Stimulated activated naive B cell treated with anti-CD40 and anti-IgM and Interleukin-4, amounts not matched to agents 10 μg/mL and 1 μg/mL and 100 μg/mL, for 72 hours (primary cell): ENCODE measurements around the gene WDR1.

Experiments
- ATAC-seq, 2 donors: fragments of 150-1000 bp; cut with Tn5 transposase; replicated peaks; 2 replicates each; pipeline ENCODE4 v1.10.0; 2021; ENCODE audit warnings: moderate library complexity in 1 of 2
- DNase-seq: peaks from one replicate; pipeline ENCODE4 v3.0.0; 2021
- H3K27ac Mint-ChIP-seq: one replicate; pipeline ENCODE4 v1.8.0; 2022; ENCODE audit warnings: mild to moderate bottlenecking, mixed read lengths
- H3K27me3 Mint-ChIP-seq, 2 donors: one replicate each; pipeline ENCODE4 v1.8.0; 2022; ENCODE audit warnings: mixed read lengths in 2 of 2
- H3K36me3 Mint-ChIP-seq, 2 donors: one replicate each; pipeline ENCODE4 v1.8.0; 2022; ENCODE audit warnings: mixed read lengths in 2 of 2, mild to moderate bottlenecking in 1 of 2
- H3K4me1 Mint-ChIP-seq, 2 donors: one replicate each; pipeline ENCODE4 v1.8.0; 2022; ENCODE audit warnings: mixed read lengths in 2 of 2, mild to moderate bottlenecking in 1 of 2
- H3K4me3 Mint-ChIP-seq, 2 donors: one replicate each; pipeline ENCODE4 v1.8.0; 2022; ENCODE audit warnings: mild to moderate bottlenecking in 2 of 2, mixed read lengths in 2 of 2, moderate library complexity in 1 of 2
- H3K9me3 Mint-ChIP-seq, 2 donors: one replicate each; pipeline ENCODE4 v1.8.0; 2022; ENCODE audit warnings: mixed read lengths in 2 of 2, mild to moderate bottlenecking in 1 of 2

Gene WDR1

DNA sequence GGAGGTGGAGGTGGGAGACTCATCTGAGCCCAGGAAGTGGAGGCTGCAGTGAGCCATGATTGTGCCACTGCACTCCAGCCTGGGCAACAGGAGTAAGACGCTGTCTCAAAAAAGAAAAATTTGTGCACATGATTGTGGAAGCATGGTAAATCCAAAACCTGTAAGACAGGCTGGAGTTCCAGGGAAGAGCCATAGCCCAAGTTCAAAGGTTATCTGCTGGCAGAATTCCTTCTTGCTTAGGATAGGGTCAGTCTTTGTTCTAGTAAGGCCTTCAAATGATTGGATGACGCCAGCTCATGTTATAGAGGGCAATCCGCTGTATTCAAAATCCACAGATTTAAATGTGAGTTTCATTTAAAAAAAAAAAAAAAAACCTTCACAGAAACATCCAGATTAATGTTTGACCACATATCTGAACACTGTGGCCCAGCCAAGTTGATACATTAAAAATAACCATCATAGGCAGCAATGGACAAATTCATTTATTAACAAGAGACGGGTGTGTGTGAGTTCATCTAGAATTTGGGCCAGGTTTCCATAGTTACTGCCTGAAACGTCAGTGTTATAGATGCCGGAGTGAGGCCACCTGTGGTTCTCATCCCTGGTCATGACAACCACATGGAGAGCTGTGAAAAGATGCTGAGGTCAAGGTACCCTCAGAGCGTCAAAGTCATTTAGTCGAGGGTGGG lies 60.1 kb downstream of the WDR1 start:
- Mint-ChIP-seq H3K4me1 (peaks cover 2 to 6% of the 10 kb centered on the region in 2 donors), H3K4me3 (no peak overlapping the region), H3K27me3 (peaks cover 0 to 8% of the 10 kb centered on the region in 2 donors), H3K9me3 (peaks cover 0 to 2% of the 10 kb centered on the region in 2 donors), H3K36me3 (peaks cover 10 to 28% of the 10 kb centered on the region in 2 donors), H3K27ac (no peak overlapping the region)
- ATAC-seq = no peak
- no peak for DNase-seq

DNA sequence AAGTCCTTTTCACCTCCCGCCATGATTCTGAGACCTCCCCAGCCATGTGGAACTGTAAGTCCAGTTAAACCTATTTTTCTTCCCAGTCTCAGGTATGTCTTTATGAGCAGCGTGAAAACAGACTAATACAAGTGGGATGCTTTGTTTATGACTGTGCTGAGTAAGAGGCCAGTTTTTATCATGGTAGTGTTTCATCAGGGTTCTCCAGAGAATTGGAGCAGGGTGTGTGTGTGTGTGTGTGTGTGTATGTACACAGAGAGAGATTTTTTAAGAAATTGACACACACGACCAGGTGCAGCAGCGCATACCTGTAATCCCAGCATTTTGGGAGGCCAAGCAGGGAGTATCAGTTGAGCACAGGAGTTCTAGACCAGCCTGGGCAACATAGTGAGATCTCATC lies 60.7 kb downstream of the WDR1 start:
- Mint-ChIP-seq H3K9me3 (peaks cover 0 to 2% of the 10 kb centered on the region in 2 donors), H3K27me3 (peaks cover 0 to 8% of the 10 kb centered on the region in 2 donors), H3K27ac (no peak overlapping the region), H3K4me1 (peaks cover 2% of the 10 kb centered on the region in 2 donors), H3K4me3 (no peak overlapping the region), H3K36me3 (peaks cover 11 to 24% of the 10 kb centered on the region in 2 donors)
- ATAC-seq (no peak), DNase-seq (no peak)

- H3K36me3 Mint-ChIP-seq = peaks cover 12 to 24% of the 10 kb centered on the region in 2 donors
- no peak overlapping the region for H3K27ac Mint-ChIP-seq
- no peak for DNase-seq
These were observed 62.0 kb downstream of the WDR1 start for GRCh38 chr4:10054571-10055041.

DNA sequence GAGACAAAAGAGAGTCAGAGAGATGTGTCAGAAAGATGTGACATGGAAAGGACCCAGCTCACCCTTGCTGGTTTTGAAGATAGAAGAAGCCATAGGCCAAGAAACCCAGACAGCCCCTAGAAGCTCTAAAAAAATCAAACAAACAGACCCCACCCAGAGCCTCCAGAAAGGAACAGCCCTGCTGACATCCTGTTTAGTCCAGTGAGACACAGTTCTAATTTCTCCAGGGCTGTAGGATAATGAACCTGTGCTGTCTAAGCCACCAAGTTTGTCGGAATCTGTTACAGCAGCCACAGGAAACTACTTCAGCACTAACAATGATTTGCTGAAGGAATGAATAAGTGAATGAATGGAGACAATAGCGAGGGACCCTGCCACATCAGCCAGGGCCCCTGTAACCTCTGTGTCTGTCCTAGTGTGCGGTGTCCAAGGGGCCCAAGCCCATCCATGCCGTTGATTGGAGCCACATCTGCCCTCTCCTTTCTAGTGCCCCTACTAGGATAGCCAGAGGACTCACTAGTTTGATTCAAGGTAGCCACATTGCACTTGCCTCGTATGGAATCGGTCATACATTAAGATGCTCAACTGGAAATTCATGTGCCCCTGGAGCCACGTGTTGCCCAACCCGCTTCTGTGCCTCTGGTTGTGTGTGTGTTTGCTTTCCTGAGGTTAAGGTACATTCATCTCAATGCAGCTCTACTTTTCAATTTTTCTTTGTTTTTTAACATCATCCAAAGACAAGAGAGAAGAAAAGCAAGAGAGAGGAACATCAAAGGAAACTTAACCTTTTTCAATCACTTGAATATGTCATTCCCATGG lies 62.8 kb downstream of the WDR1 start:
- no peak overlapping the region for H3K27ac Mint-ChIP-seq
- H3K4me1 Mint-ChIP-seq = peaks cover 0 to 2% of the 10 kb centered on the region in 2 donors
- peaks cover 14 to 21% of the 10 kb centered on the region in 2 donors for H3K36me3 Mint-ChIP-seq
- DNase-seq (no peak), ATAC-seq (no peak)
- H3K4me3 Mint-ChIP-seq = no peak overlapping the region
- peaks cover 5 to 19% of the 10 kb centered on the region in 2 donors for H3K27me3 Mint-ChIP-seq
- peaks cover 0 to 2% of the 10 kb centered on the region in 2 donors for H3K9me3 Mint-ChIP-seq

More at GRCh38 chr4:10054571-10055041, 62.0 kb downstream of the WDR1 start:
- no peak overlapping the region for H3K4me3 Mint-ChIP-seq
- H3K27me3 Mint-ChIP-seq = peaks cover 0 to 15% of the 10 kb centered on the region in 2 donors
- ATAC-seq = no peak
- H3K4me1 Mint-ChIP-seq = peaks cover 0 to 2% of the 10 kb centered on the region in 2 donors
- peaks cover 0 to 2% of the 10 kb centered on the region in 2 donors for H3K9me3 Mint-ChIP-seq

DNA sequence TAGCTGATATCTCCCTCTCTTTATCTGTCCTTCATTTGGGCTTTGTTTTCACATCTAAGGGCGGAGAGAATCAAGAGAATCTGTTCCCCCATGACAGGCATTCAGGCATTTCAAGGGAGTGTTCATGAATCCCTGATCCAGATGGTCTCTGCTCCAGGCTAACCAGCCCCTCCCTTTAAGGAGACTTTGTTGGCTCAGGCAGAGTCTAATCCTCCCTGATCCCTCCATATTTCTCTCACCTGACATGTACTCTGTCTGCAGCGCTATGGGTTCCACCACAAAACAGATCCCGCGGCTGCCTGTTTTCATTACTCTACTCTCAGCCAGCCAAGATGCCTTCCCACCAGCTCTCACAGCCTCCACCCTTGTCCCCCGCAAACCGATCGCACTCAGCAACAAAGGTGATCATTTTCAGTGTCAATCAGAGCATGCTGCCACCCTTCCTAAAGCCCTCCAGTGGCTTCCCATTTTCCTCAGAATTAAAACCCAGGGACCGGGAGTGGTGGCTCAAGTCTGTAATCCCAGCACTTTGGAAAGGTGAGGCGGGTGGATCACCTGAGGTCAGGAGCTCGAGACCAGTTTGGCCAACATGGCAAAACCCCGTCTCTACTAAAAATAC lies 65.0 kb downstream of the WDR1 start:
- ATAC-seq (no peak), DNase-seq (no peak)
- H3K27ac Mint-ChIP-seq = no peak overlapping the region
- H3K9me3 Mint-ChIP-seq = peaks cover 0 to 2% of the 10 kb centered on the region in 2 donors
- H3K27me3 Mint-ChIP-seq = peaks cover 5 to 19% of the 10 kb centered on the region in 2 donors
- H3K4me1 Mint-ChIP-seq = peaks cover 0 to 2% of the 10 kb centered on the region in 2 donors
- no peak overlapping the region for H3K4me3 Mint-ChIP-seq
- H3K36me3 Mint-ChIP-seq = peaks cover 10 to 15% of the 10 kb centered on the region in 2 donors

DNA sequence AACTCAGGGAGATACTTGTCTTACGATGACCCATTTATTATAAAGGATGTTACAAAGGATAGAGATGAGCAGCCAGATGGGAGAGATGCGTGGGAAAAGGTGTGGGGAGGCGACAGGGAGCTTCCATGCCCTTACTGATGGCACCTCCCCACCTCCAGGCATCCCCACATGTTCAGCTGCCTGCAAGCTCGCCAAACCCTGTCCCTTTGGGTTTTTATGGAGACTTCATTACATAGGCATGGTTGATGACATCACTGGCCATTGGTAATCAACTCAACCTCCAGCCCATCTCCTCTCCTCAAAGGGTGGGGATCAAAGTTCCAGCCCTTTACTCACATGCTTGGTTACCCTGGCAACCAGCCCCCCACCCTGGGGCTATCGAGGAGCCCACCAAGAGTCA lies 65.9 kb downstream of the WDR1 start:
- no peak overlapping the region for H3K4me3 Mint-ChIP-seq
- peaks cover 0 to 2% of the 10 kb centered on the region in 2 donors for H3K4me1 Mint-ChIP-seq
- H3K27ac Mint-ChIP-seq = no peak overlapping the region
- peaks cover 0 to 2% of the 10 kb centered on the region in 2 donors for H3K9me3 Mint-ChIP-seq
- H3K36me3 Mint-ChIP-seq = peaks cover 10 to 11% of the 10 kb centered on the region in 2 donors
- peaks cover 5 to 19% of the 10 kb centered on the region in 2 donors for H3K27me3 Mint-ChIP-seq
- ATAC-seq = no peak
- DNase-seq = no peak

- H3K9me3 Mint-ChIP-seq = peaks cover 0 to 2% of the 10 kb centered on the region in 2 donors
- H3K27me3 Mint-ChIP-seq = peaks cover 5 to 19% of the 10 kb centered on the region in 2 donors
- no peak overlapping the region for H3K27ac Mint-ChIP-seq
- ATAC-seq = no peak
- H3K36me3 Mint-ChIP-seq = peaks cover 8 to 10% of the 10 kb centered on the region in 2 donors
- peaks cover 0 to 1% of the 10 kb centered on the region in 2 donors for H3K4me1 Mint-ChIP-seq
- no peak overlapping the region for H3K4me3 Mint-ChIP-seq
- no peak for DNase-seq
These were observed 66.3 kb downstream of the WDR1 start for GRCh38 chr4:10050261-10050661.

DNA sequence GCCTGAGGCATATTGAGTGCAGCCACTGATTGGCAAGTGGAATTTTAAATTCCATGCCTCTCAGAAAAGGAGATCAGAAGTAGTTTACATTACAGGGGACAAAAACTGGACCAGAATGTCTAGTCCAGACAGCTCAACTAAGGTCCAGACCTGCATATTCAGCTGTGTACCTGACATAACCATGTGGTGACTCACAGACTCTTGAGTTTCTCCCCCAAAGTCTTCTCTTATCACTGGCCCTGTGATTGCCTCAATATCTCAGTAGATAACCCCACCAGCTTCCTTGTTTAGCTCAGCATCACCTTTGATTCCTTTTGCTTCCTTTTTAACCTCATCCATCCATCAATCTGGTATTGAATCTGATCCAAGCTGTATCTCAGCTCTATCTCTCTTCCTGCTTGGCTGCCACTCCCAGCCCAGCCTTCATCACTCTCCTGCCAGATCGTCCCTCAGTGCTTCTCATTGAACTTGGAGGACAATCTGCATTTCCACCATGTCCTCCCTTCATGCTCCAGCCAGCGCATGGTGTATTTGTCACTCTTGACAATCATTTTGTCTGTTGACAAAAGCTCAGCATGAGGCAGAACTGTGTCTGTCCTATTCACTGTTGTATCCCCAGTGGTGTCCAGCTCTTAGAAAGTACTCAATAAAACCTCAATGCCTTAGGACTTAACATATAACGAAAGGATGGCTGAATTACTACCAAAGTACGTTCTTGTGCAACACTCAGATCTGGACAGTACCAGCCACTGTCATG lies 67.5 kb downstream of the WDR1 start:
- Mint-ChIP-seq H3K36me3 (peaks cover 8 to 10% of the 10 kb centered on the region in 2 donors), H3K9me3 (peaks cover 0 to 2% of the 10 kb centered on the region in 2 donors), H3K27ac (no peak overlapping the region), H3K4me1 (peaks cover 3 to 10% of the 10 kb centered on the region in 2 donors), H3K27me3 (peaks cover 5 to 19% of the 10 kb centered on the region in 2 donors), H3K4me3 (no peak overlapping the region)
- no peak for ATAC-seq
- no peak for DNase-seq

DNA sequence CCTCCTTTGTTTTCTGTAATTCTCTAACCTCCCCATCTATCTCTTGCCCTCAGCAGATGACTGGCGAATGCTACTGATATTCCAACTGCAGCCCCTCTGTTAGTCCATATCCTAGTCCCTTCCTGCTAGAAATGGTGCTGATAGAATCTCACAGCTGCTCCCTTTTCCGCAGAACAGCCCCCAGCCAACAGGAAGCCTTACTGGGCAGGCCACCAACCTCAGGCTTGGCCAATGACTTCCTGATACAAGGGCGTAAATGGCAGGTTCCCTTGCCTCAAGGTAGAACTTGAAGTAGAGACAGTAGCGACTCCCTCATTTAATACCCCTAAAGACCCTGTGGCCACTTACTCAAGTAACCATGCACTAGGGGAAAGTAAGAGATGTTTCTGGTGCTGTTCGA lies 68.6 kb downstream of the WDR1 start:
- peaks cover 3 to 14% of the 10 kb centered on the region in 2 donors for H3K4me1 Mint-ChIP-seq
- peaks cover under 1 to 2% of the 10 kb centered on the region in 2 donors for H3K9me3 Mint-ChIP-seq
- DNase-seq (no peak), ATAC-seq (no peak)
- no peak overlapping the region for H3K4me3 Mint-ChIP-seq
- peaks cover 8 to 10% of the 10 kb centered on the region in 2 donors for H3K36me3 Mint-ChIP-seq
- no peak overlapping the region for H3K27ac Mint-ChIP-seq
- peaks cover 5 to 19% of the 10 kb centered on the region in 2 donors for H3K27me3 Mint-ChIP-seq

DNA sequence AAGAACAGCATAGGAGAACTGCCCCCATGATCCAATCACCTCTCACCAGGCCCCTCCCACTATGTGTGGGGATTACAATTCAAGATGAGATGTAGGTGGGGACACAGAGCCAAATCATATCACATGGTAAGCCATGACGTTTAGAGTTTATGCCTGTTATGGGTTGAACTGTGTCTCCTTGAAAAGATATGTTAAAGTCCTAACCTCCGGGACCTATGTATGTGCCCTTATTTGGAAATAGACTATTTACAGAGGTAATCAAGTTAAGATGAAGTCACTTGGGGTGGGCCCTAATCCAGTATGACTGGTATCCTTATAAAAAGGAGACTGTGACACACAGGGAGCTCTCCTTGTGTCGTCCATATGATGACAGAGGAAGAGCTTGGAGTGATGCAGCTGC lies 70.1 kb downstream of the WDR1 start:
- Mint-ChIP-seq H3K36me3 (peaks cover 12 to 13% of the 10 kb centered on the region in 2 donors), H3K27me3 (peaks cover 5 to 10% of the 10 kb centered on the region in 2 donors), H3K4me1 (peaks cover 3 to 14% of the 10 kb centered on the region in 2 donors), H3K4me3 (no peak overlapping the region), H3K27ac (no peak overlapping the region), H3K9me3 (peaks cover 7 to 8% of the 10 kb centered on the region in 2 donors)
- no peak for ATAC-seq
- DNase-seq = no peak

- H3K9me3 Mint-ChIP-seq = peaks cover 7 to 8% of the 10 kb centered on the region in 2 donors
- peaks cover 5 to 10% of the 10 kb centered on the region in 2 donors for H3K27me3 Mint-ChIP-seq
These were observed 71.1 kb downstream of the WDR1 start for GRCh38 chr4:10045481-10045880.

DNA sequence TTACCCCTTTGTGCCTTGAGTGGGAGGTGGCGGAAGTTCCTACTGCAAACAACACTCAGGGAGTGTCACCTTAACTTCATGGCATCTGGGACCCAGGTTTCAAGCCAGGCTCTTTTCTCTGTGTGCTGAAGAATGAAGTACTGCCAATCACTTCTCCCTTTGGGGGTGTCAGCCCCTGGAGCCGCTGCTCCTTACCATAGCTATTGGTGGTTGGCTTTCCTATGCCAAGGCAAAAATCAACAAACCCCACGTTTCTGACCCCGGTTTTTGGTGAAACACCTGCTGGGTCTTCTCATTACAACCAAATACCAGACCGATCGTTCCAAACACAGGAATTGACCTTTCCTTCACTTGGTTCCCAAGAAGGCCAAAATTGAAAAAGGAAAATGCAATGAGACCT lies 75.6 kb downstream of the WDR1 start:
- peaks cover 7 to 8% of the 10 kb centered on the region in 2 donors for H3K9me3 Mint-ChIP-seq
- no peaks in the 10 kb centered on the region for H3K27me3 Mint-ChIP-seq
- H3K27ac Mint-ChIP-seq = no peak overlapping the region
- DNase-seq (no peak), ATAC-seq (no peak)
- no peak overlapping the region for H3K4me3 Mint-ChIP-seq
- H3K4me1 Mint-ChIP-seq = peaks cover 3 to 14% of the 10 kb centered on the region in 2 donors
- H3K36me3 Mint-ChIP-seq = peaks cover 7 to 17% of the 10 kb centered on the region in 2 donors

More at GRCh38 chr4:10045481-10045880, 71.1 kb downstream of the WDR1 start:
- DNase-seq = no peak
- Mint-ChIP-seq H3K4me1 (peaks cover 3 to 14% of the 10 kb centered on the region in 2 donors), H3K36me3 (peaks cover 10 to 13% of the 10 kb centered on the region in 2 donors), H3K4me3 (no peak overlapping the region), H3K27ac (no peak overlapping the region)
- ATAC-seq = no peak

- DNase-seq (no peak), ATAC-seq (no peak)
- no peak overlapping the region for H3K4me3 Mint-ChIP-seq
- H3K9me3 Mint-ChIP-seq = peaks cover 7 to 8% of the 10 kb centered on the region in 2 donors
- peaks cover 3 to 14% of the 10 kb centered on the region in 2 donors for H3K4me1 Mint-ChIP-seq
- peaks cover 7 to 17% of the 10 kb centered on the region in 2 donors for H3K36me3 Mint-ChIP-seq
- no peak overlapping the region for H3K27ac Mint-ChIP-seq
- no peaks in the 10 kb centered on the region for H3K27me3 Mint-ChIP-seq
These were observed 76.3 kb downstream of the WDR1 start for GRCh38 chr4:10040049-10040892.
